ENCODE data around the gene CYTH2. TPM values are rescaled to one million over a fixed set of nuclear protein-coding genes. Genes with fewer than 3 reads are reported as not detected.

CYTH2 gene
- total RNA-seq, 1 experiment from 2014 or later: 72.6 TPM

DNA sequence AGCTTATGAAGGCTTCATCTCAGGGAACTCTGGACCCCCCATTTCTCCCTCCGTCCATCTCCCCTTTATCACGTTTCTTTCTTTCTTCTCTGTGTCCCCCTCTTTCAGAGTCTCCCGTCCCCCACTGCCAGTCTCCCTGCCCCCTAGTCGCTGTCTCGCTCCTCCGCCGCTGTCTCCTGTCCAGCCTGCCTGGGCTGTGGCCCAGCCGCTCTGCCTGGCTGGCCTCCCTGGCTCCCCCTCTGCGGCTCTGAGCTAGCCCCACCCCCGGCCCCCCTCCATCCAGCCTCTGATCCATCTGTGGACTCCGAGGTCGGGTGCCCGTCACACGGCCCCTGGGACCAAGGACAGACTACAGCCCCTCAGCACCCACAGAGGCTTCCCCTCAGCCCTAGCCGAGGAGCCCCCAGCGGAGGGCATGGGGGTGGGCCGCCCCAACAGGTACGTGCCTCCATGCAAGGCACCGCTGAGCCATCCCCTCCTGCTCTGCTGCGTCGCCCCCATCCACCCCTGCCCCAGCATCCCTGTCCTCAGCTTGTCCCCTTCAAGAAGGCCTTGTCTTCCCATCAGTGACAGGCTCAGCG is 14.9 kb upstream of the CYTH2 start:
- Mint-ChIP-seq H3K27ac (no peak overlapping the region), H3K36me3 (peaks cover 51% of the 10 kb centered on the region), H3K9me3 (no peaks in the 10 kb centered on the region), H3K4me3 (no peak overlapping the region), H3K27me3 (ENCODE audit: low read depth) (no peaks in the 10 kb centered on the region), H3K4me1 (no peaks in the 10 kb centered on the region)
- CTCF ChIA-PET: no interaction called here
- DNase-seq (ENCODE audit: low spot score): no peak
- no peak for ATAC-seq
- POLR2A ChIA-PET: no interaction called here
- no peak for TF ChIP-seq STAT6 (CRISPR knock-in tag; conservative IDR thresholded peaks at IDR 0.05; ENCODE audit: low read depth)
- no peak for TF ChIP-seq SP1 (CRISPR knock-in tag; conservative IDR thresholded peaks at IDR 0.05)
- TF ChIP-seq ZNF263 (CRISPR knock-in tag; IDR thresholded peaks at IDR 0.05; ENCODE audit: low read depth): no peak
- TF ChIP-seq ZNF423 (CRISPR knock-in tag; IDR thresholded peaks at IDR 0.05): no peak
- TF ChIP-seq, protein P1, sequence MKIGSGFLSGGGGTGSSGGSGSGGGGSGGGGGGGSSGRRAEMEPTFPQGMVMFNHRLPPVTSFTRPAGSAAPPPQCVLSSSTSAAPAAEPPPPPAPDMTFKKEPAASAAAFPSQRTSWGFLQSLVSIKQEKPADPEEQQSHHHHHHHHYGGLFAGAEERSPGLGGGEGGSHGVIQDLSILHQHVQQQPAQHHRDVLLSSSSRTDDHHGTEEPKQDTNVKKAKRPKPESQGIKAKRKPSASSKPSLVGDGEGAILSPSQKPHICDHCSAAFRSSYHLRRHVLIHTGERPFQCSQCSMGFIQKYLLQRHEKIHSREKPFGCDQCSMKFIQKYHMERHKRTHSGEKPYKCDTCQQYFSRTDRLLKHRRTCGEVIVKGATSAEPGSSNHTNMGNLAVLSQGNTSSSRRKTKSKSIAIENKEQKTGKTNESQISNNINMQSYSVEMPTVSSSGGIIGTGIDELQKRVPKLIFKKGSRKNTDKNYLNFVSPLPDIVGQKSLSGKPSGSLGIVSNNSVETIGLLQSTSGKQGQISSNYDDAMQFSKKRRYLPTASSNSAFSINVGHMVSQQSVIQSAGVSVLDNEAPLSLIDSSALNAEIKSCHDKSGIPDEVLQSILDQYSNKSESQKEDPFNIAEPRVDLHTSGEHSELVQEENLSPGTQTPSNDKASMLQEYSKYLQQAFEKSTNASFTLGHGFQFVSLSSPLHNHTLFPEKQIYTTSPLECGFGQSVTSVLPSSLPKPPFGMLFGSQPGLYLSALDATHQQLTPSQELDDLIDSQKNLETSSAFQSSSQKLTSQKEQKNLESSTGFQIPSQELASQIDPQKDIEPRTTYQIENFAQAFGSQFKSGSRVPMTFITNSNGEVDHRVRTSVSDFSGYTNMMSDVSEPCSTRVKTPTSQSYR (CRISPR knock-in tag; IDR thresholded peaks at IDR 0.05): no peak
- TF ChIP-seq SMAD3 (CRISPR knock-in tag; IDR thresholded peaks at IDR 0.05; ENCODE audit: borderline replicate concordance): no peak
- TF ChIP-seq, protein P2, sequence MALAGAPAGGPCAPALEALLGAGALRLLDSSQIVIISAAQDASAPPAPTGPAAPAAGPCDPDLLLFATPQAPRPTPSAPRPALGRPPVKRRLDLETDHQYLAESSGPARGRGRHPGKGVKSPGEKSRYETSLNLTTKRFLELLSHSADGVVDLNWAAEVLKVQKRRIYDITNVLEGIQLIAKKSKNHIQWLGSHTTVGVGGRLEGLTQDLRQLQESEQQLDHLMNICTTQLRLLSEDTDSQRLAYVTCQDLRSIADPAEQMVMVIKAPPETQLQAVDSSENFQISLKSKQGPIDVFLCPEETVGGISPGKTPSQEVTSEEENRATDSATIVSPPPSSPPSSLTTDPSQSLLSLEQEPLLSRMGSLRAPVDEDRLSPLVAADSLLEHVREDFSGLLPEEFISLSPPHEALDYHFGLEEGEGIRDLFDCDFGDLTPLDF (CRISPR knock-in tag; IDR thresholded peaks at IDR 0.05): no peak
- no peak for TF ChIP-seq IRF2 (CRISPR knock-in tag; IDR thresholded peaks at IDR 0.05; ENCODE audit: borderline replicate concordance, low read depth)

DNA sequence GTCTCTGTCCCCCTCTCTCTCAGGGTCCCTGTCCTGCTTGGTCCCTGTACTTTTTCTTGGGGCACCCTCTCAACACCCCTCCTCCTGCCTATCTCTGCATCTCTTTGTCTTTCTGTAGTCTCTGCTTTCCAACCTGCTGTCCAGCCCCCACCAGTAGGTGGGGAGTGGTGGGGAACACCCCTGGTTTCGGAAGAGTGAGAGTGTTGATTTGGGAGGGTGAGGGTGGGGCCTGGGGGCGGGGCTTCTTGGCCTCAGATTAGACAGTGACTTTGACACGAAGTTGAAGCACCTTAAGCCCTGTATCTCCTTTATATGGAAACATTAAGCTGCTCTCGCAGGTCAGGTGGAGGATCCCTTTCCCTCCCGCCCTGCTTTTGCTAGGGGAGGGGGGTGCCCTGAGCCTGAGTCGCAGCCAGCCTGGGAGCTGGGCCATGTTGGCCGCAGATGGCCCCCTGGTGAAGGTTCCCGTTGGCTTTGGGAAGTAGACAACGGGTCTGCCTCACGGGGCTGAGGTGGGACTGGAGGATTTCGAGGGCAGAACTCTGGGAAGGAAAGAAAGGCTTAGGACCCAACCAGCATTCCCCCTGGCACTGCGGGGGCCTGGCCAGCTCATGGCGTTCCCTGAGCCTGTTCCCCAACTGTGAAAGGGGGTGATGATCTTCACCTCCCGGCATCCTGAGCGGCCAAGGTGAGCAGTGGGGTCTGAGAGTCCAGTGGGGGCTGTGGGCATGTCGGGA is 13.8 kb upstream of the CYTH2 start, which contains the start of gene KCNJ14:
Gene KCNJ14, plus strand, starts transcription at position 404 of the 737 bp plus-strand sequence. CDS start 6,151 bp downstream, outside the sequence.
- Mint-ChIP-seq H3K36me3 (peaks cover 43% of the 10 kb centered on the region), H3K4me3 (no peak within 1 kb of the TSS), H3K27ac (no peak within 1 kb of the TSS), H3K27me3 (ENCODE audit: low read depth) (no peaks in the 10 kb centered on the region), H3K4me1 (no peaks in the 10 kb centered on the region), H3K9me3 (no peaks in the 10 kb centered on the region)
- CTCF ChIA-PET: interaction anchor here (1.0 kb wide), 1 partner anchor 64 kb away, joined by 3 read pairs; the partner anchor contains the start of gene KDELR1
- DNase-seq (ENCODE audit: low spot score) (no peak), ATAC-seq (no peak)
- POLR2A ChIA-PET: no interaction called here
- TF ChIP-seq ZNF138 (CRISPR knock-in tag; conservative IDR thresholded peaks at IDR 0.05) (no peak), ZNF219 (CRISPR knock-in tag; IDR thresholded peaks at IDR 0.05; ENCODE audit: borderline replicate concordance) (no peak), SMAD3 (CRISPR knock-in tag; IDR thresholded peaks at IDR 0.05; ENCODE audit: borderline replicate concordance) (no peak), GABPB1 (CRISPR knock-in tag; IDR thresholded peaks at IDR 0.05) (no peak), ZNF121 (CRISPR knock-in tag; IDR thresholded peaks at IDR 0.05) (no peak), PRDM15 (CRISPR knock-in tag; IDR thresholded peaks at IDR 0.05) (no peak), SP1 (CRISPR knock-in tag; conservative IDR thresholded peaks at IDR 0.05) (no peak)
- TF ChIP-seq, protein P3, sequence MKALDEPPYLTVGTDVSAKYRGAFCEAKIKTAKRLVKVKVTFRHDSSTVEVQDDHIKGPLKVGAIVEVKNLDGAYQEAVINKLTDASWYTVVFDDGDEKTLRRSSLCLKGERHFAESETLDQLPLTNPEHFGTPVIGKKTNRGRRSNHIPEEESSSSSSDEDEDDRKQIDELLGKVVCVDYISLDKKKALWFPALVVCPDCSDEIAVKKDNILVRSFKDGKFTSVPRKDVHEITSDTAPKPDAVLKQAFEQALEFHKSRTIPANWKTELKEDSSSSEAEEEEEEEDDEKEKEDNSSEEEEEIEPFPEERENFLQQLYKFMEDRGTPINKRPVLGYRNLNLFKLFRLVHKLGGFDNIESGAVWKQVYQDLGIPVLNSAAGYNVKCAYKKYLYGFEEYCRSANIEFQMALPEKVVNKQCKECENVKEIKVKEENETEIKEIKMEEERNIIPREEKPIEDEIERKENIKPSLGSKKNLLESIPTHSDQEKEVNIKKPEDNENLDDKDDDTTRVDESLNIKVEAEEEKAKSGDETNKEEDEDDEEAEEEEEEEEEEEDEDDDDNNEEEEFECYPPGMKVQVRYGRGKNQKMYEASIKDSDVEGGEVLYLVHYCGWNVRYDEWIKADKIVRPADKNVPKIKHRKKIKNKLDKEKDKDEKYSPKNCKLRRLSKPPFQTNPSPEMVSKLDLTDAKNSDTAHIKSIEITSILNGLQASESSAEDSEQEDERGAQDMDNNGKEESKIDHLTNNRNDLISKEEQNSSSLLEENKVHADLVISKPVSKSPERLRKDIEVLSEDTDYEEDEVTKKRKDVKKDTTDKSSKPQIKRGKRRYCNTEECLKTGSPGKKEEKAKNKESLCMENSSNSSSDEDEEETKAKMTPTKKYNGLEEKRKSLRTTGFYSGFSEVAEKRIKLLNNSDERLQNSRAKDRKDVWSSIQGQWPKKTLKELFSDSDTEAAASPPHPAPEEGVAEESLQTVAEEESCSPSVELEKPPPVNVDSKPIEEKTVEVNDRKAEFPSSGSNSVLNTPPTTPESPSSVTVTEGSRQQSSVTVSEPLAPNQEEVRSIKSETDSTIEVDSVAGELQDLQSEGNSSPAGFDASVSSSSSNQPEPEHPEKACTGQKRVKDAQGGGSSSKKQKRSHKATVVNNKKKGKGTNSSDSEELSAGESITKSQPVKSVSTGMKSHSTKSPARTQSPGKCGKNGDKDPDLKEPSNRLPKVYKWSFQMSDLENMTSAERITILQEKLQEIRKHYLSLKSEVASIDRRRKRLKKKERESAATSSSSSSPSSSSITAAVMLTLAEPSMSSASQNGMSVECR (CRISPR knock-in tag; IDR thresholded peaks at IDR 0.05; ENCODE audit: borderline replicate concordance): no peak
- TF ChIP-seq, protein P4, sequence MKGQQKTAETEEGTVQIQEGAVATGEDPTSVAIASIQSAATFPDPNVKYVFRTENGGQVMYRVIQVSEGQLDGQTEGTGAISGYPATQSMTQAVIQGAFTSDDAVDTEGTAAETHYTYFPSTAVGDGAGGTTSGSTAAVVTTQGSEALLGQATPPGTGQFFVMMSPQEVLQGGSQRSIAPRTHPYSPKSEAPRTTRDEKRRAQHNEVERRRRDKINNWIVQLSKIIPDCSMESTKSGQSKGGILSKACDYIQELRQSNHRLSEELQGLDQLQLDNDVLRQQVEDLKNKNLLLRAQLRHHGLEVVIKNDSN (CRISPR knock-in tag; IDR thresholded peaks at IDR 0.05): no peak

Measured in WTC11 (cell line).